IMR-90 (cell line): ENCODE measurements around the gene SYDE2. TPM values are rescaled to one million over a fixed set of nuclear protein-coding genes. Genes with fewer than 3 reads are reported as not detected.
"Not testable (repeated sequence)": the region's sequence is repeated elsewhere in the genome, so short reads cannot be mapped to it uniquely, and the experiment has no call there.

Experiments used
- ATAC-seq: fragments of 200-7000 bp; cut with Tn5 transposase; 2 replicates; pipeline ENCODE4 v1.9.1; 2020; ENCODE audit warnings: low read depth, mild to moderate bottlenecking, moderate library complexity
- BruUV-seq: library from RNA; stranded (reverse); fragments of 400-500 nt; replicated peaks from 2 replicates; lab custom pipeline; 2021; lab: Mats Ljungman, UMichigan
- CTCF ChIA-PET: fragments of 300-600 bp; formaldehyde crosslinking; extraction: SDS; loops from one replicate; lab custom pipeline; 2021; ENCODE audit warnings: antibody characterized with exemption; lab: Yijun Ruan, JAX
- POLR2A ChIA-PET: fragments of 300-600 bp; sonication (Branson Sonifier 250); formaldehyde crosslinking; loops from one replicate; lab custom pipeline; 2022; ENCODE audit warnings: antibody characterized with exemption; ENCODE audit not compliant: unreplicated experiment; lab: Charles Lee
- DNase-seq: peaks from one replicate; pipeline ENCODE4 v3.0.0; 2013
- H2AFZ ChIP-seq: replicated peaks from 2 replicates; pipeline ENCODE3; 2013; ENCODE audit warnings: low read length, mild to moderate bottlenecking; ENCODE audit not compliant: poor library complexity
- H2AK5ac ChIP-seq: 2 replicates; pipeline ENCODE4 v1.6.1; 2013; ENCODE audit warnings: low read depth, low read length, inconsistent platforms
- H2AK9ac ChIP-seq: replicated peaks from 2 replicates; pipeline ENCODE3; 2013; ENCODE audit warnings: mild to moderate bottlenecking, low read depth, low read length, moderate library complexity; ENCODE audit not compliant: poor library complexity
- H2BK120ac ChIP-seq: 2 replicates; pipeline ENCODE4 v1.6.1; 2013; ENCODE audit warnings: low read depth, low read length, inconsistent platforms
- H2BK15ac ChIP-seq: 3 replicates; pipeline ENCODE4 v1.6.1; 2013; ENCODE audit warnings: low read depth, low read length, inconsistent platforms
- H2BK20ac ChIP-seq: 2 replicates; pipeline ENCODE4 v1.6.1; 2013; ENCODE audit warnings: low read depth, mild to moderate bottlenecking, inconsistent platforms, low read length, moderate library complexity
- H2BK5ac ChIP-seq: 2 replicates; pipeline ENCODE4 v1.6.1; 2013; ENCODE audit warnings: mild to moderate bottlenecking, low read depth, low read length, inconsistent platforms; ENCODE audit not compliant: poor library complexity, severe bottlenecking
- H3K14ac ChIP-seq: replicated peaks from 2 replicates; pipeline ENCODE4 v1.6.1; 2013; ENCODE audit warnings: low read depth, low read length, inconsistent platforms
- H3K18ac ChIP-seq: 2 replicates; pipeline ENCODE4 v1.6.1; 2013; ENCODE audit warnings: low read depth, low read length, control low read depth
- H3K23ac ChIP-seq: 2 replicates; pipeline ENCODE4 v1.6.1; 2013; ENCODE audit warnings: low read depth, low read length, inconsistent platforms
- H3K27ac ChIP-seq: 2 replicates; pipeline ENCODE4 v1.5.1; 2013; ENCODE audit warnings: mild to moderate bottlenecking, control low read depth, low read length; ENCODE audit not compliant: insufficient read depth
- H3K27me3 ChIP-seq: 2 replicates; pipeline ENCODE4 v1.6.1; 2013; ENCODE audit warnings: low read length; ENCODE audit not compliant: control insufficient read depth, insufficient read depth
- H3K36me3 ChIP-seq: 2 replicates; pipeline ENCODE4 v1.6.1; 2013; ENCODE audit warnings: low read length, mixed read lengths; ENCODE audit not compliant: control insufficient read depth, insufficient read depth
- H3K4ac ChIP-seq: 2 replicates; pipeline ENCODE4 v1.6.1; 2013; ENCODE audit warnings: low read depth, low read length, inconsistent platforms
- H3K4me1 ChIP-seq: 2 replicates; pipeline ENCODE4 v1.6.1; 2013; ENCODE audit warnings: low read length, mixed read lengths; ENCODE audit not compliant: control insufficient read depth, insufficient read depth
- H3K4me2 ChIP-seq: 2 replicates; pipeline ENCODE4 v1.6.1; 2013; ENCODE audit warnings: low read depth, mild to moderate bottlenecking, control low read depth, low read length, moderate library complexity
- H3K4me3 ChIP-seq: 2 replicates; pipeline ENCODE4 v1.5.1; 2013; ENCODE audit warnings: low read depth, mild to moderate bottlenecking, control low read depth, low read length, moderate library complexity; ENCODE audit not compliant: insufficient read depth
- H3K56ac ChIP-seq: 2 replicates; pipeline ENCODE4 v1.6.1; 2013; ENCODE audit warnings: low read length, inconsistent platforms; ENCODE audit not compliant: insufficient read depth; ENCODE audit errors: extremely low read depth
- H3K79me1 ChIP-seq, 2 experiments: 2 replicates each; pipeline ENCODE4 v1.6.1; 2013; ENCODE audit warnings: low read length in 2 of 2, inconsistent platforms in 1 of 2, low read depth in 1 of 2
- H3K9ac ChIP-seq: 2 replicates; pipeline ENCODE4 v1.6.1; 2013; ENCODE audit warnings: low read depth, low read length, control low read depth
- H3K9me1 ChIP-seq: 2 replicates; pipeline ENCODE4 v1.6.1; 2013; ENCODE audit warnings: low read length, inconsistent platforms; ENCODE audit not compliant: insufficient read depth
- H3K9me3 ChIP-seq: 2 replicates; pipeline ENCODE4 v1.6.1; 2013; ENCODE audit warnings: low read length; ENCODE audit not compliant: control insufficient read depth, insufficient read depth
- H4K20me1 ChIP-seq: 2 replicates; pipeline ENCODE4 v1.6.1; 2013; ENCODE audit warnings: low read length, inconsistent platforms; ENCODE audit not compliant: insufficient read depth
- H4K5ac ChIP-seq: 2 replicates; pipeline ENCODE4 v1.6.1; 2013; ENCODE audit warnings: mild to moderate bottlenecking, low read depth, low read length, control low read depth
- H4K8ac ChIP-seq, 2 experiments: 2 replicates each; pipeline ENCODE4 v1.6.1; 2013; ENCODE audit warnings: low read depth in 2 of 2, low read length in 2 of 2, control low read depth in 1 of 2, inconsistent platforms in 1 of 2
- H4K91ac ChIP-seq: 2 replicates; pipeline ENCODE4 v1.6.1; 2013; ENCODE audit warnings: low read depth, low read length, inconsistent platforms; ENCODE audit not compliant: insufficient read depth
- BHLHE40 ChIP-seq: fragments of 150-350 bp; IDR thresholded peaks from 2 replicates; pipeline ENCODE4 v1.6.1; 2016; ENCODE audit warnings: mild to moderate bottlenecking, low read depth, low read length
- CEBPB ChIP-seq: IDR thresholded peaks from 2 replicates; pipeline ENCODE4 v1.6.1; 2012; ENCODE audit warnings: low read depth, low read length, improper control_type of control experiment
- CHD1 ChIP-seq: IDR thresholded peaks from 2 replicates; pipeline ENCODE4 v1.6.1; 2012; ENCODE audit warnings: low read depth, low read length, improper control_type of control experiment
- POLR2A ChIP-seq: IDR thresholded peaks from 2 replicates; pipeline ENCODE4 v1.6.1; 2012; ENCODE audit warnings: mild to moderate bottlenecking, low read depth, low read length
- RAD21 ChIP-seq: IDR thresholded peaks from 2 replicates; pipeline ENCODE4 v1.6.1; 2012; ENCODE audit warnings: low read length, improper control_type of control experiment
- RFX5 ChIP-seq: IDR thresholded peaks from 2 replicates; pipeline ENCODE4 v1.8.0; 2012; ENCODE audit warnings: low read depth, mild to moderate bottlenecking, low read length, moderate library complexity
- WGBS, 2 experiments: methylation state at CpG; one replicate each; pipeline versions ENCODE4 v1.1.5 to v1.1.7; 2013; ENCODE audit warnings: missing lambda C conversion rate in 2 of 2; ENCODE audit not compliant: insufficient read length in 1 of 2; ENCODE audit errors: extremely low coverage in 2 of 2; 5-methylcytosine and 5-hydroxymethylcytosine counted together
- dilution Hi-C: fragments of 300-500 bp; cut with HindIII; formaldehyde crosslinking; loops from one replicate; pipeline ENCODE4 v1.14.3; 2018; ENCODE audit warnings: low sequenced_read_pairs; ENCODE audit not compliant: unreplicated experiment
- in situ Hi-C: fragments of 300-500 bp; cut with MboI; formaldehyde crosslinking; loops from 3 replicates; pipeline ENCODE4 v1.14.3; 2019; ENCODE audit warnings: low sequenced_read_pairs, inconsistent platforms, mixed read lengths
- intact Hi-C: fragments of 100-400 bp; cut with micrococcal nuclease; formaldehyde crosslinking; loops from 2 replicates; pipeline ENCODE4 v1.10.0; 2022
- polyA plus RNA-seq, 3 experiments: library from polyadenylated mRNA; depleted of rRNA; stranded (reverse); fragments of >200 nt; gene quantifications; 2 replicates each; pipeline ENCODE4 v1.2.3, GENCODE V29; 2012; ENCODE audit warnings: low replicate concordance in 1 of 3
- total RNA-seq: library from RNA; depleted of rRNA; stranded (reverse); fragments of >200 nt; gene quantifications from 2 replicates; pipeline ENCODE4 v1.2.3, GENCODE V29; 2012
- TF ChIP-seq, protein P1 (sequence below): conservative IDR thresholded peaks from 2 replicates; pipeline ENCODE4 v1.5.1; 2012; ENCODE audit warnings: mild to moderate bottlenecking, low read depth, low read length, improper control_type of control experiment

Gene SYDE2
- total and polyA plus RNA-seq, 2 of the 4 experiments (the other 2 are of a cell fraction) = 1.8 to 10.0 TPM

DNA sequence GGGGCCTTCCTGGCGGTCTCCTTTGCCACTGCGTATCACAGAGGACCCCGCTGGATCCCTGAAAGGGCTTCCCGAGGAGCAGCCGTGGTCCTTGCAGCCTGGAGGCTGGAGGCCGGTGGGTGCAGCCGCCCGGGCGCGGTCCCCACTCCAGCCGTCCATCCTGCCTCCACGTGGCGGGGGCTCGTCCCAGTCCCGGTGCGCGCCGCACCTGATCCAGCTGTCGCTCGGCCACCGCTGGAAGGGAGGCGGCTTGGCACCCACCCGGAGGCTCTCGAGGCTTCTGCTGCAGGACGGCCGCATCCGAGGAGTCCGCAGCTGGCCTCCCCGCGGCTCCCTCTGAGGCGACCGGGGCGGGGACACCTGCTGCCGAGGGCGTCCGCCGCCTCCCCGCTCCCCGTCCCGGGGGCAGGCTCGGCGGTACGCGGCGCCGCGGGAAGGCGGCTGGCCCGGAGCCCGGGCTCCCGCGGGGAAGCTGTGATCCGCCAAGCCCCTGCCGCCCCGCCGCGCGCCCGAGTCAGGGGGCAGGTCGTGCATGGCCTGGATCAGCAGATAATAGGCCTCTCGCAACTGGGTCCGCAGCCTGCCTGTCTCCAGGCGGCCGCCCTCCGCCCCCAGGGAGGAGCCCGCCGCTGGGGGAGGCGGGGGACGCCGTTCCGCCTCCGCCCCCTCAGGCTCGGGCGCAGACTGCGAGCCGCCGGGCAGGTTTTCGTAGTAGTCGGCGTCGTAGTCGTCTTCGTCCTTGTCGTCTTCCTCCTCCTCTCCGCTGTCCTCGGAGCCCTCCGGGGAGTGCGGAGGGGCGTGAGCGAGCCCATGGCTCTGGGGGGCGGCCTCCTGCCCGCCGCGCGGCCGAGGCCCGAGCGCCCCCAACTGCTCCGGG, at the start of gene SYDE2 (continued):
- TF ChIP-seq, protein P1, sequence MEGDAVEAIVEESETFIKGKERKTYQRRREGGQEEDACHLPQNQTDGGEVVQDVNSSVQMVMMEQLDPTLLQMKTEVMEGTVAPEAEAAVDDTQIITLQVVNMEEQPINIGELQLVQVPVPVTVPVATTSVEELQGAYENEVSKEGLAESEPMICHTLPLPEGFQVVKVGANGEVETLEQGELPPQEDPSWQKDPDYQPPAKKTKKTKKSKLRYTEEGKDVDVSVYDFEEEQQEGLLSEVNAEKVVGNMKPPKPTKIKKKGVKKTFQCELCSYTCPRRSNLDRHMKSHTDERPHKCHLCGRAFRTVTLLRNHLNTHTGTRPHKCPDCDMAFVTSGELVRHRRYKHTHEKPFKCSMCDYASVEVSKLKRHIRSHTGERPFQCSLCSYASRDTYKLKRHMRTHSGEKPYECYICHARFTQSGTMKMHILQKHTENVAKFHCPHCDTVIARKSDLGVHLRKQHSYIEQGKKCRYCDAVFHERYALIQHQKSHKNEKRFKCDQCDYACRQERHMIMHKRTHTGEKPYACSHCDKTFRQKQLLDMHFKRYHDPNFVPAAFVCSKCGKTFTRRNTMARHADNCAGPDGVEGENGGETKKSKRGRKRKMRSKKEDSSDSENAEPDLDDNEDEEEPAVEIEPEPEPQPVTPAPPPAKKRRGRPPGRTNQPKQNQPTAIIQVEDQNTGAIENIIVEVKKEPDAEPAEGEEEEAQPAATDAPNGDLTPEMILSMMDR = no peak
- TF ChIP-seq CHD1 = no peak
- no peak for TF ChIP-seq RFX5
- no peak for TF ChIP-seq CEBPB
- TF ChIP-seq RAD21 = no peak
- TF ChIP-seq POLR2A = peak; percentile 40; the same call in 1 of the 2 replicates
- no peak for TF ChIP-seq BHLHE40

DNA sequence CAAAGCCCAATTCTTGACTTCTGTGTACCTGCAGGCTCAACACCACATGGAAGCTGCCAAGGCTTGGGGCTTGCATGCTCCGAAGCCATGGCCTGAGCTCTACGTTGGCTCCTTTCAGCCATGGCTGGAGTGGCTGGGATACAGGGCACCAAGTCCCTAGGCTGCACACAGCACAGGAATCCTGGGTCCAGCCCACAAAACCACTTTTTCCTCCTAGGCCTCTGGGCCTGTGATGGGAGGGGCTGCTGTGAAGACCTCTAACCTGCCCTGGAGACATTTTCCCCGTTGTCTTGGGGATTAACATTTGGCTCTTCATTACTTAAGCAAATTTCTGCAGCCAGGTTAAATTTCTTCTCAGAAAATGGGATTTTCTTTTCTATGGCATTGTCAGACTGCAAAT, 48.2 kb upstream of the SYDE2 start:
- H3K4me2 ChIP-seq, H3K14ac ChIP-seq, H3K27me3 ChIP-seq, H3K9me3 ChIP-seq, H4K20me1 ChIP-seq, H4K5ac ChIP-seq, H3K23ac ChIP-seq, ATAC-seq, BruUV-seq, H3K56ac ChIP-seq, H2AK5ac ChIP-seq, H3K9me1 ChIP-seq, H3K9ac ChIP-seq, H3K4me3 ChIP-seq, H3K27ac ChIP-seq, in situ Hi-C loops, H4K91ac ChIP-seq, H2BK20ac ChIP-seq, dilution Hi-C loops, H3K79me1 ChIP-seq, H4K8ac ChIP-seq, H3K18ac ChIP-seq, H2AK9ac ChIP-seq, H3K4ac ChIP-seq, H2BK5ac ChIP-seq, DNase-seq, POLR2A ChIA-PET, H2AFZ ChIP-seq, H3K36me3 ChIP-seq, intact Hi-C loops, H2BK120ac ChIP-seq, H2BK15ac ChIP-seq: not testable (repeated sequence)
- WGBS, 2 experiments = no CpG with 5 or more reads among the region's 3 CpGs
- H3K4me1 ChIP-seq = peaks cover 13% of the 10 kb centered on the region
- CTCF ChIA-PET = interaction anchor here (0.7 kb wide), 1 partner anchor 363 kb away, joined by 3 read pairs; no protein-coding TSS in a partner anchor
